ENCODE results near the gene SAP30. TPM values are rescaled to one million over a fixed set of nuclear protein-coding genes. Genes with fewer than 3 reads are reported as not detected.

SAP30 gene
- total and polyA plus RNA-seq, 10 of the 15 experiments (the other 5 are each of a cell fraction or from before 2014, with no cell fraction given), result 5.0 to 56.9 (median 23.6) TPM

- no peak overlapping the region for H3K9ac ChIP-seq (ENCODE audit: control insufficient read depth, insufficient read depth, low read length)
- no peak for FAIRE-seq
- in situ Hi-C loops (cut with MboI) (no loop called here), intact Hi-C loops (cut with micrococcal nuclease; ENCODE audit: unreplicated experiment) (no loop called here)
- TF ChIP-seq SUZ12 (IDR thresholded peaks at IDR 0.05; ENCODE audit: unreplicated experiment) (no peak), SPI1 (IDR thresholded peaks at IDR 0.05; ENCODE audit: borderline replicate concordance, insufficient read depth, low read depth, low read length) (0 out of 2 replicates have a peak, but pooled peaks have one; percentile 28), NBN (IDR thresholded peaks at IDR 0.05) (no peak), ZNF24 (IDR thresholded peaks at IDR 0.05) (0 out of 2 replicates have a peak, but pooled peaks have one; percentile 61)
- no peak overlapping the region for H3K27ac ChIP-seq (ENCODE audit: control insufficient read depth, insufficient read depth)
- ChIA-PET POLR2A (interaction anchor here (1.6 kb wide), 1 partner anchor 11 kb away, joined by 8 read pairs; the partner anchor contains the start of gene HMGB2), RAD21 (ENCODE audit: unreplicated experiment) (interaction anchor here (0.7 to 1.7 kb wide), 3 partner anchors 10 to 89 kb away, joined by 3 to 4 read pairs (median 3); no protein-coding TSS in a partner anchor), SMC1A (ENCODE audit: uncharacterized antibody, unreplicated experiment) (interaction anchor here (1.0 to 3.0 kb wide), 6 partner anchors 9 to 26 kb away, joined by 3 to 12 read pairs (median 5); no protein-coding TSS in a partner anchor), CTCF (interaction anchor here (1.0 to 2.8 kb wide), 9 partner anchors 9 to 75 kb away, joined by 3 to 8 read pairs (median 4); no protein-coding TSS in a partner anchor)
- WGBS (ENCODE audit: insufficient coverage, insufficient replicate concordance, low lambda C conversion rate, missing lambda C conversion rate), result 0% methylated on average over 2 of the region's 2 CpGs
- no peak overlapping the region for H2AFZ ChIP-seq (ENCODE audit: control insufficient read depth, low read depth, low read length)
- no peak for DNase-seq (ENCODE audit: low read depth, low spot score)
- no peak overlapping the region for H3K4me2 ChIP-seq (ENCODE audit: control insufficient read depth, insufficient read depth)
- no peaks in the 10 kb centered on the region for H3K36me3 ChIP-seq (ENCODE audit: control insufficient read depth in 2 of 2, insufficient read depth in 2 of 2, low read length in 1 of 2)
- no TSS peak for BruUV-seq (replicated peaks)
- no peaks in the 10 kb centered on the region for H4K20me1 ChIP-seq (ENCODE audit: control insufficient read depth, insufficient read depth)
- no peak overlapping the region for H3K4me3 ChIP-seq
- no peaks in the 10 kb centered on the region for H3K27me3 ChIP-seq (replicated peaks in 1 of 2; ENCODE audit: control insufficient read depth in 2 of 2, insufficient read depth in 2 of 2, low read length in 1 of 2)
- no peak; the same call in 2 of the 3 replicates for ATAC-seq
- no peaks in the 10 kb centered on the region for H3K4me1 ChIP-seq (ENCODE audit: control insufficient read depth, insufficient read depth, low read length)
- H3K9me3 ChIP-seq (replicated peaks; ENCODE audit: control insufficient read depth, insufficient read depth, low read length), result no peaks in the 10 kb centered on the region
- no peaks in the 10 kb centered on the region for H3K79me2 ChIP-seq (ENCODE audit: control insufficient read depth, insufficient read depth, low read length)
Observed at GRCh38 chr4:173345648-173346047, 25.1 kb upstream of the SAP30 start.

GRCh38 chr4:173346074-173346473 is 24.7 kb upstream of the SAP30 start:
- ChIA-PET RAD21 (ENCODE audit: unreplicated experiment) (interaction anchor here (1.2 to 1.7 kb wide), 2 partner anchors 11 to 74 kb away, joined by 4 read pairs; no protein-coding TSS in a partner anchor), POLR2A (interaction anchor here (1.2 to 1.6 kb wide), 2 partner anchors 9 to 11 kb away, joined by 8 to 12 read pairs; partner anchors contain the start of gene HMGB2), CTCF (interaction anchor here (1.0 to 2.8 kb wide), 9 partner anchors 9 to 75 kb away, joined by 3 to 8 read pairs (median 4); no protein-coding TSS in a partner anchor), SMC1A (ENCODE audit: uncharacterized antibody, unreplicated experiment) (interaction anchor here (1.2 to 3.0 kb wide), 6 partner anchors 9 to 25 kb away, joined by 3 to 12 read pairs (median 4); partner anchors contain the start of gene HMGB2)
- H2AFZ ChIP-seq (ENCODE audit: control insufficient read depth, low read depth, low read length), result no peak overlapping the region
- H3K9me3 ChIP-seq (replicated peaks; ENCODE audit: control insufficient read depth, insufficient read depth, low read length), result no peaks in the 10 kb centered on the region
- no peaks in the 10 kb centered on the region for H3K27me3 ChIP-seq (replicated peaks in 1 of 2; ENCODE audit: control insufficient read depth in 2 of 2, insufficient read depth in 2 of 2, low read length in 1 of 2)
- FAIRE-seq (no peak), ATAC-seq (no peak), DNase-seq (ENCODE audit: low read depth, low spot score) (no peak)
- in situ Hi-C loops (cut with MboI), result no loop called here
- H3K4me1 ChIP-seq (ENCODE audit: control insufficient read depth, insufficient read depth, low read length), result no peaks in the 10 kb centered on the region
- no peaks in the 10 kb centered on the region for H3K36me3 ChIP-seq (ENCODE audit: control insufficient read depth in 2 of 2, insufficient read depth in 2 of 2, low read length in 1 of 2)
- 50% methylated on average over 2 of the region's 2 CpGs for WGBS (ENCODE audit: insufficient coverage, insufficient replicate concordance, low lambda C conversion rate, missing lambda C conversion rate)
- H3K79me2 ChIP-seq (ENCODE audit: control insufficient read depth, insufficient read depth, low read length), result no peaks in the 10 kb centered on the region
- H3K27ac ChIP-seq (ENCODE audit: control insufficient read depth, insufficient read depth), result no peak overlapping the region
- H4K20me1 ChIP-seq (ENCODE audit: control insufficient read depth, insufficient read depth), result no peaks in the 10 kb centered on the region
- intact Hi-C loops (cut with micrococcal nuclease; ENCODE audit: unreplicated experiment), result no loop called here
- no peak overlapping the region for H3K4me3 ChIP-seq
- BruUV-seq (replicated peaks), result no TSS peak
- no peak overlapping the region for H3K9ac ChIP-seq (ENCODE audit: control insufficient read depth, insufficient read depth, low read length)
- no peak overlapping the region for H3K4me2 ChIP-seq (ENCODE audit: control insufficient read depth, insufficient read depth)
- TF ChIP-seq SUPT20H (IDR thresholded peaks at IDR 0.05; ENCODE audit: borderline replicate concordance, control insufficient read depth, low read depth, low read length) (no peak), POLR2A (IDR thresholded peaks at IDR 0.05; ENCODE audit: low read depth, low read length) (no peak), ZNF24 (IDR thresholded peaks at IDR 0.05) (0 out of 2 replicates have a peak, but pooled peaks have one; percentile 1)
- TF ChIP-seq, protein P1, sequence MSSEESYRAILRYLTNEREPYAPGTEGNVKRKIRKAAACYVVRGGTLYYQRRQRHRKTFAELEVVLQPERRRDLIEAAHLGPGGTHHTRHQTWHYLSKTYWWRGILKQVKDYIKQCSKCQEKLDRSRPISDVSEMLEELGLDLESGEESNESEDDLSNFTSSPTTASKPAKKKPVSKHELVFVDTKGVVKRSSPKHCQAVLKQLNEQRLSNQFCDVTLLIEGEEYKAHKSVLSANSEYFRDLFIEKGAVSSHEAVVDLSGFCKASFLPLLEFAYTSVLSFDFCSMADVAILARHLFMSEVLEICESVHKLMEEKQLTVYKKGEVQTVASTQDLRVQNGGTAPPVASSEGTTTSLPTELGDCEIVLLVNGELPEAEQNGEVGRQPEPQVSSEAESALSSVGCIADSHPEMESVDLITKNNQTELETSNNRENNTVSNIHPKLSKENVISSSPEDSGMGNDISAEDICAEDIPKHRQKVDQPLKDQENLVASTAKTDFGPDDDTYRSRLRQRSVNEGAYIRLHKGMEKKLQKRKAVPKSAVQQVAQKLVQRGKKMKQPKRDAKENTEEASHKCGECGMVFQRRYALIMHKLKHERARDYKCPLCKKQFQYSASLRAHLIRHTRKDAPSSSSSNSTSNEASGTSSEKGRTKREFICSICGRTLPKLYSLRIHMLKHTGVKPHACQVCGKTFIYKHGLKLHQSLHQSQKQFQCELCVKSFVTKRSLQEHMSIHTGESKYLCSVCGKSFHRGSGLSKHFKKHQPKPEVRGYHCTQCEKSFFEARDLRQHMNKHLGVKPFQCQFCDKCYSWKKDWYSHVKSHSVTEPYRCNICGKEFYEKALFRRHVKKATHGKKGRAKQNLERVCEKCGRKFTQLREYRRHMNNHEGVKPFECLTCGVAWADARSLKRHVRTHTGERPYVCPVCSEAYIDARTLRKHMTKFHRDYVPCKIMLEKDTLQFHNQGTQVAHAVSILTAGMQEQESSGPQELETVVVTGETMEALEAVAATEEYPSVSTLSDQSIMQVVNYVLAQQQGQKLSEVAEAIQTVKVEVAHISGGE (CRISPR knock-in tag; IDR thresholded peaks at IDR 0.05), result no peak
